ENCODE data around the gene AXIN1. TPM values are rescaled to one million over a fixed set of nuclear protein-coding genes. Genes with fewer than 3 reads are reported as not detected.
"Not testable (repeated sequence)": the region's sequence is repeated elsewhere in the genome, so short reads cannot be mapped to it uniquely, and the experiment has no call there.

AXIN1 gene
- total RNA-seq, 1 experiment from 2014 or later, result 49.8 TPM

DNA sequence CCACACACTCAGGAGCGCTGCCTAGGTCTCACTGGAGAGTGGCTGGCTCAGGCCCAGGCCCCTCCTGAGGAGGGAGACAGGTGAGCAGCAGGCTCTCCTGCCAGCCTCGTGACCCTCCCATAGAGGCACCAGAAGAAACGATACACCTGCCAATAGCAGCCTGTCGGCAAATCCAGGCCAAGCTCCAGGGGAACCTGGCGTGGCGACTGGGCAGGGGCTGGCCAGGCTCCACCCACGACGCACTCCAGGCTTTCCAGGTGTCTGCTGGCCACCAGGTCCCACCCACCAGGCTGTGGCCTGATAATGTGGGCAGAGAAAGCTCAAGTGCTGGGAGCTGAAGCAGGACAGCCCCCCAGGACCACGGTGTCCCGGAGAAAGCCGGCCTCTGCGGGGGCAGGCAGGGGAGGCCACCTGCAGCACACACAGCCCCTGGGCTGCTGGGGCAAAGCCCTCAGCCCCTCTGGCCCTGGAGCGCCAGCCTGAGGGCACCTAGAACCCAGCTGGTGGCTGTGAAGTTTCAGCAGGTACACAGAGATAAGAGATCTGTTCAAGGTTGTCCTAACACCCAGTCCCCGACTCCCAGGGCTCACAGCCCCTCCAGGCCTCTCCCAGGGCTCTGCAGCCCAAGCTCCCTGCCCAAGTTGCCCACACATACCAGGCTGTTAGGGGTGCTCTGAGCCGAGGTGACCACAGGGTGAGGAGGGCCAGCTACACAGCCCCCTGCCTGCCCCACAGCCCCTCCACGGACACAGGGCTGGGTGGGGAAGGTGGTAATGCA, 26.8 kb upstream of the AXIN1 start:
- CTCF ChIA-PET, result interaction anchor here (0.7 to 1.1 kb wide), 2 partner anchors 8 to 9 kb away, joined by 3 to 6 read pairs; partner anchors contain the start of gene MRPL28
- BruUV-seq (replicated peaks), result no TSS peak
- H3K36me3 Mint-ChIP-seq (ENCODE audit: insufficient read depth, unreplicated experiment), result peaks cover 39% of the 10 kb centered on the region

DNA sequence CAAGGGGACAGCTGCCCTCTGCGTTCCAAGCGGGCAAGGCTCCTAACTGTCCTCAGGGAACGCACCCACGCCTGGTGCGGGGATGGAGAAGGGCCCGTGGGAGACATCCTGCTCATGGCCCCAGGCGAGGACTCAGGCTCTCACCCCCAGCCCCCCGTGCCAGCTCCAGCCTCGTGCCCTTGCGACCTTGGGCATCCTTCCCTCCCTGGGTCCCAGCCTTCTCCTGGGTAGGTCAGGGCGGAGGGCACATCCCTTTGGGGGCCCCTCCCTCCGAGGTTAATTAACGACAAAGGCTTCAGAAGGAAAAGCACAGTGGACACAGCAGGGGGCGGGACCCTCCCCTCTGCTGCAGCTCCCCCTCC, 26.3 kb upstream of the AXIN1 start:
- TF ChIP-seq, protein P1, sequence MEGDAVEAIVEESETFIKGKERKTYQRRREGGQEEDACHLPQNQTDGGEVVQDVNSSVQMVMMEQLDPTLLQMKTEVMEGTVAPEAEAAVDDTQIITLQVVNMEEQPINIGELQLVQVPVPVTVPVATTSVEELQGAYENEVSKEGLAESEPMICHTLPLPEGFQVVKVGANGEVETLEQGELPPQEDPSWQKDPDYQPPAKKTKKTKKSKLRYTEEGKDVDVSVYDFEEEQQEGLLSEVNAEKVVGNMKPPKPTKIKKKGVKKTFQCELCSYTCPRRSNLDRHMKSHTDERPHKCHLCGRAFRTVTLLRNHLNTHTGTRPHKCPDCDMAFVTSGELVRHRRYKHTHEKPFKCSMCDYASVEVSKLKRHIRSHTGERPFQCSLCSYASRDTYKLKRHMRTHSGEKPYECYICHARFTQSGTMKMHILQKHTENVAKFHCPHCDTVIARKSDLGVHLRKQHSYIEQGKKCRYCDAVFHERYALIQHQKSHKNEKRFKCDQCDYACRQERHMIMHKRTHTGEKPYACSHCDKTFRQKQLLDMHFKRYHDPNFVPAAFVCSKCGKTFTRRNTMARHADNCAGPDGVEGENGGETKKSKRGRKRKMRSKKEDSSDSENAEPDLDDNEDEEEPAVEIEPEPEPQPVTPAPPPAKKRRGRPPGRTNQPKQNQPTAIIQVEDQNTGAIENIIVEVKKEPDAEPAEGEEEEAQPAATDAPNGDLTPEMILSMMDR (IDR thresholded peaks at IDR 0.05; ENCODE audit: unreplicated experiment), result no peak
- Mint-ChIP-seq H3K36me3 (ENCODE audit: insufficient read depth, unreplicated experiment) (peaks cover 40% of the 10 kb centered on the region), H3K4me1 (ENCODE audit: low read depth, unreplicated experiment) (peaks cover 9% of the 10 kb centered on the region), H3K27me3 (ENCODE audit: unreplicated experiment) (no peaks in the 10 kb centered on the region), H3K9me3 (ENCODE audit: low read depth, unreplicated experiment) (no peaks in the 10 kb centered on the region), H3K27ac (ENCODE audit: unreplicated experiment) (no peak overlapping the region), H3K4me3 (ENCODE audit: low read depth, unreplicated experiment) (no peak overlapping the region)
- intact Hi-C loops (cut with micrococcal nuclease; ENCODE audit: unreplicated experiment), result no loop called here
- no peak for DNase-seq
- no TSS peak for BruUV-seq (replicated peaks)
- CTCF ChIA-PET, result interaction anchor here (0.7 kb wide), 1 partner anchor 8 kb away, joined by 3 read pairs; no protein-coding TSS in a partner anchor

More for the DNA sequence above, 26.8 kb upstream of the AXIN1 start:
- H3K27ac Mint-ChIP-seq (ENCODE audit: unreplicated experiment), result no peak overlapping the region
- intact Hi-C loops (cut with micrococcal nuclease; ENCODE audit: unreplicated experiment), result no loop called here
- TF ChIP-seq, protein P1 (IDR thresholded peaks at IDR 0.05; ENCODE audit: unreplicated experiment), result no peak
- H3K4me3 Mint-ChIP-seq (ENCODE audit: low read depth, unreplicated experiment), result no peak overlapping the region
- no peaks in the 10 kb centered on the region for H3K9me3 Mint-ChIP-seq (ENCODE audit: low read depth, unreplicated experiment)
- H3K4me1 Mint-ChIP-seq (ENCODE audit: low read depth, unreplicated experiment), result peaks cover 9% of the 10 kb centered on the region
- H3K27me3 Mint-ChIP-seq (ENCODE audit: unreplicated experiment), result no peaks in the 10 kb centered on the region
- DNase-seq, result no peak

DNA sequence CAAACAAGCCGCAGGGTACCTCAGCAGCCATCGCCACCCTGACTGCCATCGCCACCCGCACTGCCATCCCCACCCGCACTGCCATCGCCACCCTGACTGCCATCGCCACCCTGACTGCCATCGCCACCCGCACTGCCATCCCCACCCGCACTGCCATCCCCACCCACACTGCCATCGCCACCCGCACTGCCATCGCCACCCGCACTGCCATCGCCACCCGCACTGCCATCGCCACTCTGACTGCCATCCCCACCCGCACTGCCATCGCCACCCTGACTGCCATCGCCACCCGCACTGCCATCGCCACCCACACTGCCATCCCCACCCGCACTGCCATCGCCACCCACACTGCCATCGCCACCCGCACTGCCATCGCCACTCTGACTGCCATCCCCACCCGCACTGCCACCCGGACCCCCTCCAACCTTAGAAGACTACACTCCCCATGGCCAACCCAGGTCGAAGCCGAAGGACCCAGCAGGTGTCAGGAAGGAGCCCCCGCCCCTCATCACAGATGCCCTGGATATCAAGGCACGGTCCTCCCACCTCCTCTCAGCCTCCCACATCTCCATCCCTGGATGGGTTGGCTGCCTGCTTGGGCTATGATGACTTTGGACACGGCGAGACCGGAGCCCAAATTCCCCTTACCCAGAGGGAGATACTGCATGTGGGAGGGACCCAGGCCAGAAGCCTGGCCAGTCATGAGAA, 25.7 kb upstream of the AXIN1 start:
- BruUV-seq (replicated peaks); H3K4me3 Mint-ChIP-seq (ENCODE audit: low read depth, unreplicated experiment); H3K4me1 Mint-ChIP-seq (ENCODE audit: low read depth, unreplicated experiment); H3K9me3 Mint-ChIP-seq (ENCODE audit: low read depth, unreplicated experiment); H3K27me3 Mint-ChIP-seq (ENCODE audit: unreplicated experiment); DNase-seq; intact Hi-C loops (cut with micrococcal nuclease; ENCODE audit: unreplicated experiment); H3K27ac Mint-ChIP-seq (ENCODE audit: unreplicated experiment): not testable (repeated sequence)
- CTCF ChIA-PET, result interaction anchor here (0.7 kb wide), 1 partner anchor 9 kb away, joined by 3 read pairs; no protein-coding TSS in a partner anchor
- H3K36me3 Mint-ChIP-seq (ENCODE audit: insufficient read depth, unreplicated experiment), result peaks cover 42% of the 10 kb centered on the region

DNA sequence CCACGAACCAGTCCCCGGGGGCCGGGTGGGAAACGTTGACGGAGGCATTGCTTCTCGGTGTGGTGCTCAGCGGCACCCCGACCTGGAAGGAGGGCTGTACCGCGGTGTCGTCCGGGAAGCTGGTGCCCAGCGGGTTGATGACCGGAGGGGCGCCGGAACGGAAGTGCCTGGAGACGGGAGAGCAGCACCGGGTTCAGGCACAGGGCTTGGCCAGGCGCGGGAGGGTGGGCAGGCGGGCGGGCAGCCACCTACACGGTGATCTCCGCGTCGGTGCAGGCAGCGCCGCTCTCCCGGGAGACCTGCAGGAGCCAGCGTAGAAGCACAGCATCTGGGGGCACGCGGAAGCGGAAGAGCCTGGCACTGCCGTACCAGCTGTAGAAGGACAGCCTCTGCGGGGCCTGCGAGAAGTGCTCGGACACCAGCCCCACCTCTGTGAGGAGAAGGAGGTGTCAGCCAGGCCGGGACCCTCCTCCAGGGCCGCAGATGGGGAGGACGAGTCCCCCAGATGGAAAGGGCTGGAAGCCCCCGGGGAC, 25.0 kb upstream of the AXIN1 start:
- intact Hi-C loops (cut with micrococcal nuclease; ENCODE audit: unreplicated experiment), result no loop called here
- BruUV-seq (replicated peaks), result no TSS peak

More for the DNA sequence above, 25.0 kb upstream of the AXIN1 start:
- Mint-ChIP-seq H3K27ac (ENCODE audit: unreplicated experiment) (no peak overlapping the region), H3K27me3 (ENCODE audit: unreplicated experiment) (no peaks in the 10 kb centered on the region), H3K4me3 (ENCODE audit: low read depth, unreplicated experiment) (no peak overlapping the region), H3K4me1 (ENCODE audit: low read depth, unreplicated experiment) (no peaks in the 10 kb centered on the region), H3K9me3 (ENCODE audit: low read depth, unreplicated experiment) (no peaks in the 10 kb centered on the region), H3K36me3 (ENCODE audit: insufficient read depth, unreplicated experiment) (peaks cover 38% of the 10 kb centered on the region)
- CTCF ChIA-PET, result no interaction called here
- DNase-seq, result no peak
- TF ChIP-seq, protein P1 (IDR thresholded peaks at IDR 0.05; ENCODE audit: unreplicated experiment), result no peak

Measured in Calu3 (cell line).